Measurements from ENCODE around the gene CPE. TPM values are rescaled to one million over a fixed set of nuclear protein-coding genes. Genes with fewer than 3 reads are reported as not detected.

The CPE gene
- total RNA-seq, 1 donor from 2014 or later = 10.7 TPM

GRCh38 chr4:165378398-165378744 is 437 bp upstream of the CPE start:
- no peak for DNase-seq (ENCODE audit: low read depth)
- H3K4me3 ChIP-seq (ENCODE audit: low read depth, low read length) = peak overlapping the region; percentile 58
- TF ChIP-seq CTCF (conservative IDR thresholded peaks at IDR 0.05; ENCODE audit: low read depth, low read length) = no peak

- TF ChIP-seq CTCF (conservative IDR thresholded peaks at IDR 0.05; ENCODE audit: low read depth, low read length) = no peak
- peak overlapping the region; percentile 58 for H3K4me3 ChIP-seq (ENCODE audit: low read depth, low read length)
- no peak for DNase-seq (ENCODE audit: low read depth)
Observed at GRCh38 chr4:165379678-165380064, 863 bp downstream of the CPE start.

- no peak overlapping the region for H3K4me3 ChIP-seq (ENCODE audit: low read depth, low read length)
- no peak for DNase-seq (ENCODE audit: low read depth)
- TF ChIP-seq CTCF (conservative IDR thresholded peaks at IDR 0.05; ENCODE audit: low read depth, low read length) = no peak
Observed at GRCh38 chr4:165380805-165381204, 2.0 kb downstream of the CPE start.

GRCh38 chr4:165381821-165382373 is 3.1 kb downstream of the CPE start:
- no peak for TF ChIP-seq CTCF (conservative IDR thresholded peaks at IDR 0.05; ENCODE audit: low read depth, low read length)
- H3K4me3 ChIP-seq (ENCODE audit: low read depth, low read length) = no peak overlapping the region
- no peak for DNase-seq (ENCODE audit: low read depth)

- no peak for DNase-seq (ENCODE audit: low read depth)
- TF ChIP-seq CTCF (conservative IDR thresholded peaks at IDR 0.05; ENCODE audit: low read depth, low read length) = no peak
- no peak overlapping the region for H3K4me3 ChIP-seq (ENCODE audit: low read depth, low read length)
Observed at GRCh38 chr4:165382640-165383039, 3.8 kb downstream of the CPE start.

- no peak for TF ChIP-seq CTCF (conservative IDR thresholded peaks at IDR 0.05; ENCODE audit: low read depth, low read length)
- no peak overlapping the region for H3K4me3 ChIP-seq (ENCODE audit: low read depth, low read length)
- DNase-seq (ENCODE audit: low read depth) = no peak
Observed at GRCh38 chr4:165383591-165384073, 4.8 kb downstream of the CPE start.

- H3K4me3 ChIP-seq (ENCODE audit: low read depth, low read length) = no peak overlapping the region
- DNase-seq (ENCODE audit: low read depth) = no peak
- TF ChIP-seq CTCF (conservative IDR thresholded peaks at IDR 0.05; ENCODE audit: low read depth, low read length) = no peak
Observed at GRCh38 chr4:165384186-165384585, 5.4 kb downstream of the CPE start.
